Gastroesophageal sphincter (tissue), 3 donors: Measurements from ENCODE around the gene CHRNA5.

Experiments used
- CTCF ChIP-seq, 4 experiments: fragments of 200-600 bp in 2 of 4; fragments of 450-650 bp in 2 of 4; sonication (generic) in 1 of 4; IDR thresholded peaks; one replicate each; pipeline ENCODE4 v1.5.1; 2017 to 2019; ENCODE audit warnings: antibody characterized with exemption in 4 of 4, mild to moderate bottlenecking in 2 of 4, moderate library complexity in 2 of 4
- EP300 ChIP-seq: sonication (generic); formaldehyde crosslinking; IDR thresholded peaks from one replicate; pipeline ENCODE4 v1.6.1; 2017; ENCODE audit warnings: antibody characterized with exemption, mild to moderate bottlenecking

- TF ChIP-seq CTCF (IDR thresholded peaks at IDR 0.05) (no peak), EP300 (no peak)
These were observed 63.9 kb downstream of the CHRNA5 start for GRCh38 chr15:78629031-78629715.
